Activated B cell treated with CpG ODN at 0.5 μM for 24 hours (primary cell): ENCODE measurements around the gene KIF13A. TPM values are rescaled to one million over a fixed set of nuclear protein-coding genes. Genes with fewer than 3 reads are reported as not detected.

ENCODE experiments used
- ATAC-seq: fragments of 200-7000 bp; cut with Tn5 transposase; one replicate; pipeline ENCODE4 v1.10.0; 2021; ENCODE audit warnings: low read depth, mild to moderate bottlenecking, moderate library complexity
- CTCF ChIA-PET: fragments of 350-600 bp; sonication (Branson Sonifier 250); formaldehyde crosslinking; loops from one replicate; lab custom pipeline; 2021; ENCODE audit warnings: antibody characterized with exemption; lab: Charles Lee
- POLR2A ChIA-PET: fragments of 350-600 bp; sonication (Branson Sonifier 250); formaldehyde crosslinking; loops from one replicate; lab custom pipeline; 2021; ENCODE audit warnings: antibody characterized with exemption; lab: Charles Lee
- DNase-seq: peaks from one replicate; pipeline ENCODE4 v3.0.0; 2022
- H3K27ac Mint-ChIP-seq: one replicate; pipeline ENCODE4 v1.8.0; 2020; ENCODE audit warnings: mixed read lengths
- H3K27me3 Mint-ChIP-seq: one replicate; pipeline ENCODE4 v1.8.0; 2021; ENCODE audit warnings: mixed read lengths
- H3K36me3 Mint-ChIP-seq: one replicate; pipeline ENCODE4 v1.8.0; 2021; ENCODE audit warnings: low read depth, mixed read lengths
- H3K4me1 Mint-ChIP-seq: one replicate; pipeline ENCODE4 v1.8.0; 2021; ENCODE audit warnings: mixed read lengths
- H3K4me3 Mint-ChIP-seq: one replicate; pipeline ENCODE4 v1.8.0; 2020; ENCODE audit warnings: mild to moderate bottlenecking, mixed read lengths
- H3K9me3 Mint-ChIP-seq: one replicate; pipeline ENCODE4 v1.8.0; 2020; ENCODE audit warnings: mixed read lengths
- CTCF ChIP-seq: fragments of 200-600 bp; IDR thresholded peaks from one replicate; pipeline ENCODE4 v1.8.0; 2022; ENCODE audit warnings: antibody characterized with exemption, mild to moderate bottlenecking
- intact Hi-C: fragments of 100-400 bp; cut with micrococcal nuclease; formaldehyde crosslinking; loops from one replicate; pipeline ENCODE4 v1.15.1; 2024
- total RNA-seq: library from RNA; stranded (reverse); gene quantifications from 2 replicates; pipeline ENCODE4 v1.2.3, GENCODE V29; 2022

The KIF13A gene
- total RNA-seq, 1 donor from 2014 or later = 14.1 TPM

- no peak for DNase-seq
- Mint-ChIP-seq H3K4me1 (no peaks in the 10 kb centered on the region), H3K9me3 (no peaks in the 10 kb centered on the region), H3K4me3 (no peak overlapping the region), H3K36me3 (no peaks in the 10 kb centered on the region), H3K27me3 (no peaks in the 10 kb centered on the region), H3K27ac (no peak overlapping the region)
- no peak for ATAC-seq
- no peak for TF ChIP-seq CTCF
- ChIA-PET POLR2A (no interaction called here), CTCF (no interaction called here)
- intact Hi-C loops = no loop called here
Observed at GRCh38 chr6:17870300-17871188, 116.9 kb downstream of the KIF13A start.

GRCh38 chr6:17869753-17870050 lies 117.7 kb downstream of the KIF13A start:
- POLR2A ChIA-PET = interaction anchor here (0.6 kb wide), 1 partner anchor 11 kb away, joined by 5 read pairs; no protein-coding TSS in a partner anchor
- intact Hi-C loops = no loop called here
- H3K4me1 Mint-ChIP-seq = no peaks in the 10 kb centered on the region
- no peaks in the 10 kb centered on the region for H3K27me3 Mint-ChIP-seq
- no peak overlapping the region for H3K27ac Mint-ChIP-seq
- H3K4me3 Mint-ChIP-seq = no peak overlapping the region
- no peaks in the 10 kb centered on the region for H3K36me3 Mint-ChIP-seq
- DNase-seq = no peak
- no peak for TF ChIP-seq CTCF
- CTCF ChIA-PET = no interaction called here
- no peak for ATAC-seq
- no peaks in the 10 kb centered on the region for H3K9me3 Mint-ChIP-seq

GRCh38 chr6:17869010-17869752 lies 118.3 kb downstream of the KIF13A start:
- intact Hi-C loops = no loop called here
- Mint-ChIP-seq H3K36me3 (no peaks in the 10 kb centered on the region), H3K27ac (no peak overlapping the region), H3K27me3 (no peaks in the 10 kb centered on the region), H3K4me3 (no peak overlapping the region), H3K9me3 (no peaks in the 10 kb centered on the region), H3K4me1 (no peaks in the 10 kb centered on the region)
- POLR2A ChIA-PET = interaction anchor here (0.6 kb wide), 1 partner anchor 12 kb away, joined by 5 read pairs; no protein-coding TSS in a partner anchor
- TF ChIP-seq CTCF = no peak
- DNase-seq (no peak), ATAC-seq (no peak)
- CTCF ChIA-PET = no interaction called here

GRCh38 chr6:17867880-17868279 lies 119.6 kb downstream of the KIF13A start:
- ChIA-PET CTCF (no interaction called here), POLR2A (no interaction called here)
- H3K4me1 Mint-ChIP-seq = no peaks in the 10 kb centered on the region
- no peak overlapping the region for H3K27ac Mint-ChIP-seq
- TF ChIP-seq CTCF = no peak
- H3K4me3 Mint-ChIP-seq = no peak overlapping the region
- H3K9me3 Mint-ChIP-seq = no peaks in the 10 kb centered on the region
- H3K27me3 Mint-ChIP-seq = no peaks in the 10 kb centered on the region
- no peak for ATAC-seq
- no peaks in the 10 kb centered on the region for H3K36me3 Mint-ChIP-seq
- intact Hi-C loops = no loop called here
- no peak for DNase-seq

GRCh38 chr6:17866876-17867444 lies 120.5 kb downstream of the KIF13A start:
- Mint-ChIP-seq H3K9me3 (no peaks in the 10 kb centered on the region), H3K36me3 (no peaks in the 10 kb centered on the region), H3K27ac (no peak overlapping the region), H3K27me3 (no peaks in the 10 kb centered on the region), H3K4me1 (no peaks in the 10 kb centered on the region), H3K4me3 (no peak overlapping the region)
- no peak for ATAC-seq
- no peak for TF ChIP-seq CTCF
- CTCF ChIA-PET = no interaction called here
- POLR2A ChIA-PET = interaction anchor here (0.6 kb wide), 1 partner anchor 298 kb away, joined by 3 read pairs; no protein-coding TSS in a partner anchor
- intact Hi-C loops = no loop called here
- no peak for DNase-seq
